ENCODE measurements around the gene LMCD1.

GRCh38 chr3:8519156-8519555 lies 17.5 kb downstream of the LMCD1 start:
- TF ChIP-seq CTCF (IDR thresholded peaks at IDR 0.05) (no peak), POLR2A (IDR thresholded peaks at IDR 0.05) (no peak)
